ENCODE data around the gene UGT1A3.

DNA sequence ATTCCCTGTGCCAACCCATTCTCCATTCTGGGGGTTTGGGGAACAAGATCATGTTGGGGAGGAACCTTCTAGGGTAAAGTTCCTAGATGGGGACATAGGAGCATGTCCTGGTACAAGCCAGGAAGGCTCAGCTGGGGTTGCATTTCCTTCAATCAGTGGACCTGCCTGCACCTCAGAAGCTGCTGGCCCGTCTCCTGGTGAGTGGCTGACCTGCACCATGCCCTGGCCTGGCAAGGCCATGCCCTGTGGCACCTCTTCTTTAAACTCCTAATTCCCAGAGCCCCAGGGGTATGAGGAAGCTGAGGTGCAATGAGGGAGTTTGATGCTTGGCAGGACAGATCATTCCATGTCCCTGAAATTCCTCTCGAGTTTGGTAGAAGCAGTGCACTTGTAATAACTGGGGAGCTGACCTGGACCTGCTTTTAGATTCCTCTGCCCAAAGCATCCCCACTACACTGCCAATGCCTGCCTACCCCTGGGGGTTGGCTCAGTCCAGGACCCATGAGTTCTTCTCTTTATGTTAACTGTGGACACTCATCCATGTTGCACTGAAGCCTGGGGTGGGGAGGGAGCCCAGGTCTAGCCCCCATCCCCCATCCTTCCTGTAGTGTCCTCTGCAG, 74.6 kb downstream of the UGT1A3 start:
- TF ChIP-seq TAF1 (IDR thresholded peaks at IDR 0.05; ENCODE audit: low read depth, low read length) (no peak), POLR2A (IDR thresholded peaks at IDR 0.05; ENCODE audit: low read depth, low read length) (no peak), POLR2AphosphoS5 (IDR thresholded peaks at IDR 0.05; ENCODE audit: low read depth, low read length) (no peak), SPI1 (IDR thresholded peaks at IDR 0.05; ENCODE audit: low read depth, low read length) (no peak)
